HG03457 (cell line): Measurements from ENCODE around the gene ASB2.

Source experiments
- ATAC-seq: cut with Tn5 transposase; IDR thresholded peaks from one replicate; pipeline ENCODE4 v1.9.1; 2021; ENCODE audit warnings: moderate number of reproducible peaks; ENCODE audit not compliant: unreplicated experiment

ASB2 gene

GRCh38 chr14:93909429-93910128 is 66.8 kb downstream of the ASB2 start:
- ATAC-seq = no peak

GRCh38 chr14:93906341-93907329 is 69.7 kb downstream of the ASB2 start:
- ATAC-seq = no peak

- ATAC-seq = no peak
Measured at GRCh38 chr14:93905623-93906022, 70.7 kb downstream of the ASB2 start.

- no peak for ATAC-seq
Measured at GRCh38 chr14:93903342-93904184, 72.8 kb downstream of the ASB2 start.

- ATAC-seq = no peak
Measured at GRCh38 chr14:93902619-93903307, 73.6 kb downstream of the ASB2 start.

GRCh38 chr14:93901813-93902212 is 74.6 kb downstream of the ASB2 start:
- no peak for ATAC-seq

GRCh38 chr14:93898731-93899130 is 77.6 kb downstream of the ASB2 start:
- ATAC-seq = no peak

GRCh38 chr14:93898081-93898611 is 78.2 kb downstream of the ASB2 start:
- no peak for ATAC-seq

GRCh38 chr14:93897476-93897845 is 78.9 kb downstream of the ASB2 start:
- ATAC-seq = no peak

- no peak for ATAC-seq
Measured at GRCh38 chr14:93895023-93895604, 81.3 kb downstream of the ASB2 start.

GRCh38 chr14:93893661-93894261 is 82.6 kb downstream of the ASB2 start:
- ATAC-seq = no peak

GRCh38 chr14:93892923-93893558 is 83.3 kb downstream of the ASB2 start:
- no peak for ATAC-seq

- no peak for ATAC-seq
Measured at GRCh38 chr14:93892505-93892839, 83.9 kb downstream of the ASB2 start.

GRCh38 chr14:93891756-93892504 is 84.4 kb downstream of the ASB2 start:
- ATAC-seq = no peak

GRCh38 chr14:93889739-93890483 is 86.5 kb downstream of the ASB2 start:
- ATAC-seq = no peak

GRCh38 chr14:93888995-93889394 is 87.4 kb downstream of the ASB2 start:
- no peak for ATAC-seq

GRCh38 chr14:93884950-93885349 is 91.4 kb downstream of the ASB2 start:
- no peak for ATAC-seq
